Testis (tissue), 3 donors: ENCODE results near the gene PNPO. TPM values are rescaled to one million over a fixed set of nuclear protein-coding genes. Genes with fewer than 3 reads are reported as not detected.

Source experiments
- DNase-seq: peaks from one replicate; pipeline ENCODE4 v3.0.0-alpha.2; 2019
- H3K27ac ChIP-seq, 2 donors: fragments of 200-600 bp; sonication (generic); one replicate each; pipeline ENCODE4 v1.5.1; 2019
- H3K27me3 ChIP-seq: fragments of 200-600 bp; sonication (generic); one replicate; pipeline ENCODE4 v1.5.1; 2019
- H3K36me3 ChIP-seq: fragments of 200-600 bp; sonication (generic); one replicate; pipeline ENCODE4 v1.5.1; 2017; ENCODE audit warnings: low read depth; ENCODE audit errors: missing control alignments
- H3K4me1 ChIP-seq: fragments of 200-600 bp; sonication (generic); one replicate; pipeline ENCODE4 v1.5.1; 2019
- H3K4me3 ChIP-seq, 2 donors: fragments of 200-600 bp; sonication (generic); one replicate each; pipeline ENCODE4 v1.5.1; 2017 to 2019
- H3K9me3 ChIP-seq: fragments of 200-600 bp; sonication (generic); one replicate; pipeline ENCODE4 v1.5.1; 2017
- POLR2A ChIP-seq: fragments of 450-650 bp; IDR thresholded peaks from one replicate; pipeline ENCODE4 v1.6.1; 2017; ENCODE audit warnings: antibody characterized with exemption, mild to moderate bottlenecking, moderate library complexity
- WGBS, 2 donors: methylation state at CpG; one replicate each; pipeline ENCODE4 v1.1.5; 2018; 5-methylcytosine and 5-hydroxymethylcytosine counted together
- intact Hi-C: fragments of 100-400 bp; cut with DNase I; formaldehyde crosslinking; loops from one replicate; pipeline ENCODE4 v1.15.1; 2023; ENCODE audit warnings: low total_unique reads
- polyA plus RNA-seq: library from polyadenylated mRNA; stranded (reverse); fragments of 350-450 nt; fragmentation: Illumina TruSeq; extraction: RNeasy Lipid Tissue Mini Kit (QIAGEN cat#74804); gene quantifications from one replicate; pipeline ENCODE4 v1.2.3, GENCODE V29; 2014; ENCODE audit warnings: low read depth, low replicate concordance; ENCODE audit not compliant: insufficient read depth
- total RNA-seq, 2 donors: library from RNA; depleted of rRNA; stranded (reverse); fragments of >200 nt; gene quantifications; one replicate each; pipeline ENCODE4 v1.2.3, GENCODE V29; 2016
- TF ChIP-seq, protein P1 (sequence below), 3 experiments: fragments of 450-650 bp in 2 of 3; fragments of 200-600 bp in 1 of 3; sonication (generic) in 1 of 3; IDR thresholded peaks; one replicate each; pipeline ENCODE4 v1.5.1; 2016 to 2019; ENCODE audit warnings: antibody characterized with exemption in 3 of 3, mild to moderate bottlenecking in 2 of 3, moderate library complexity in 1 of 3

The PNPO gene
- total and polyA plus RNA-seq, 3 donors from 2014 or later = 21.3 to 41.7 (median 37.5) TPM

DNA sequence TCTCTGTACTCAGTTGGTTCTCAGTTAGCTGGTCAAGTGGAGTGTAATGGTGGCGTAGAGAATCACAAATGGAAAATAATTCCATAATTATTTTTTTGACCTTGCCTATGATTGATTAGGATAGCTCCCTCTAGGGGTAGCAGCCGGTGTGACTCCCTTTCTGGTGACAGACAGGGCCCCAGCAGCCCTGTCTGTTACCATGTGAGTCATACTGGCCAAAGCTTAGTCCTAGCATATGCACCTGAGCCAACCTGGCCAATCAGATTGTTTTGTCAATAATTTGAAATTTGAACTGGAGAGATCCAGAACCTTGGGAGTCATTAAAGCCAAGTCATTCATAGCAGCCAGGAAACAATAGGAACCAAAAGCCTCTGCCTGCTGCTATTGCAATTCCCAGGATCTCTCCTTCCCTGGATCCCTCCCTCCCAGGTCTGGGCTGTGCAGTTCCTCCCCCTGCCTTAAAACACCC, 5.6 kb downstream of the PNPO start:
- WGBS, 2 donors = 41 to 50% methylated on average over 2 of the region's 2 CpGs
- peaks cover 55% of the 10 kb centered on the region for H3K4me1 ChIP-seq

GRCh38 chr17:47948706-47949196, 7.4 kb downstream of the PNPO start:
- H3K27me3 ChIP-seq = no peaks in the 10 kb centered on the region
- H3K27ac ChIP-seq = peak overlapping the region in 1 of 2 donors; percentile 58
- no peak overlapping the region for H3K4me3 ChIP-seq
- no peaks in the 10 kb centered on the region for H3K36me3 ChIP-seq
- WGBS, 2 donors = 33 to 38% methylated on average over 5 of the region's 5 CpGs
- intact Hi-C loops = loop anchor here (5.0 kb wide), 1 partner anchor 56 kb away; no protein-coding TSS in a partner anchor
- H3K4me1 ChIP-seq = peaks cover 44% of the 10 kb centered on the region
- DNase-seq = no peak
- no peak for TF ChIP-seq POLR2A
- TF ChIP-seq, protein P1, sequence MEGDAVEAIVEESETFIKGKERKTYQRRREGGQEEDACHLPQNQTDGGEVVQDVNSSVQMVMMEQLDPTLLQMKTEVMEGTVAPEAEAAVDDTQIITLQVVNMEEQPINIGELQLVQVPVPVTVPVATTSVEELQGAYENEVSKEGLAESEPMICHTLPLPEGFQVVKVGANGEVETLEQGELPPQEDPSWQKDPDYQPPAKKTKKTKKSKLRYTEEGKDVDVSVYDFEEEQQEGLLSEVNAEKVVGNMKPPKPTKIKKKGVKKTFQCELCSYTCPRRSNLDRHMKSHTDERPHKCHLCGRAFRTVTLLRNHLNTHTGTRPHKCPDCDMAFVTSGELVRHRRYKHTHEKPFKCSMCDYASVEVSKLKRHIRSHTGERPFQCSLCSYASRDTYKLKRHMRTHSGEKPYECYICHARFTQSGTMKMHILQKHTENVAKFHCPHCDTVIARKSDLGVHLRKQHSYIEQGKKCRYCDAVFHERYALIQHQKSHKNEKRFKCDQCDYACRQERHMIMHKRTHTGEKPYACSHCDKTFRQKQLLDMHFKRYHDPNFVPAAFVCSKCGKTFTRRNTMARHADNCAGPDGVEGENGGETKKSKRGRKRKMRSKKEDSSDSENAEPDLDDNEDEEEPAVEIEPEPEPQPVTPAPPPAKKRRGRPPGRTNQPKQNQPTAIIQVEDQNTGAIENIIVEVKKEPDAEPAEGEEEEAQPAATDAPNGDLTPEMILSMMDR (IDR thresholded peaks at IDR 0.05) = no peak
- H3K9me3 ChIP-seq = no peaks in the 10 kb centered on the region

More for the DNA sequence above, 5.6 kb downstream of the PNPO start:
- intact Hi-C loops = loop anchor here (5.0 kb wide), 1 partner anchor 55 kb away; no protein-coding TSS in a partner anchor
- TF ChIP-seq, protein P1 (IDR thresholded peaks at IDR 0.05) = peak; percentile 48 to 73 (median 71)
- TF ChIP-seq POLR2A = no peak
- Histone ChIP-seq H3K27me3 (no peaks in the 10 kb centered on the region), H3K4me3 (no peak overlapping the region), H3K36me3 (no peaks in the 10 kb centered on the region), H3K9me3 (no peaks in the 10 kb centered on the region), H3K27ac (no peak overlapping the region)
- peak; percentile 90 for DNase-seq

DNA sequence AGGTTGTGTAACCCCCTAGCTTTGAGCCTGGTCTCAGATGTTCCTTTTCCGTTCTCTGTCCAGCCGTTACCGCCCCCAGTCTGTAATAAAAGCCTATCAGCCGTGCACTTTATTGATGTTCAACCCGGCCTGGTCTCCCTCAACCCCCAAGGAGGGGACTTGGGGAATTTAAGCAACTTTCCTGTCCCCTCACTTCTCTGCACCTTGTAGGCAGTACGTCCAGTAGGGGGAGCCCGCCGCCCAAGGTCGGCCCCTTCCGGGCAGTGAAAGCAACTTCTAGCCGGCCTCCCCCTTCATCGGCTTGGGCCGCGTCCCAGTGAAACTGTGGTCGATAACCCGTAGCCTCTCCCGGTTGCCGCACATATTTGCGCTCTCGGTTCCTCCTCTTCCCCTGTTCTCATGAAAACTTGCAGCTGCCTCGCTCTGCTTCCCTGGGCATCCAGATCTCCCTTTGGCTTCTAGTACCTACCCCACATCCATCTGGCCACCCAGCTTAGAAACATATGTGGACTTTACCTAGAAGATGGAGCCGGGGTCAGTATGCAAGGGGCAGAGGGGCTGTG, 7.9 kb downstream of the PNPO start:
- no peaks in the 10 kb centered on the region for H3K27me3 ChIP-seq
- intact Hi-C loops = loop anchor here (5.0 kb wide), 1 partner anchor 57 kb away; no protein-coding TSS in a partner anchor
- 2% methylated on average over 22 of the region's 22 CpGs for WGBS, 2 donors

GRCh38 chr17:47949946-47950345, 8.6 kb downstream of the PNPO start:
- TF ChIP-seq, protein P1 (IDR thresholded peaks at IDR 0.05) = no peak
- no peak for TF ChIP-seq POLR2A
- no peaks in the 10 kb centered on the region for H3K27me3 ChIP-seq
- WGBS, 2 donors = 47 to 61% methylated on average over 3 of the region's 3 CpGs
- intact Hi-C loops = loop anchor here (5.0 kb wide), 1 partner anchor 58 kb away; no protein-coding TSS in a partner anchor
- no peaks in the 10 kb centered on the region for H3K36me3 ChIP-seq
- peak overlapping the region in 1 of 2 donors; percentile 58 for H3K27ac ChIP-seq
- H3K4me3 ChIP-seq = no peak overlapping the region
- H3K4me1 ChIP-seq = peaks cover 33% of the 10 kb centered on the region
- DNase-seq = no peak
- H3K9me3 ChIP-seq = no peaks in the 10 kb centered on the region

More for the DNA sequence above, 7.9 kb downstream of the PNPO start:
- DNase-seq = peak; percentile 94
- TF ChIP-seq POLR2A = no peak
- TF ChIP-seq, protein P1 (IDR thresholded peaks at IDR 0.05) = peak; percentile 76 to 92 (median 89)
- Histone ChIP-seq H3K4me3 (no peak overlapping the region), H3K9me3 (no peaks in the 10 kb centered on the region), H3K36me3 (no peaks in the 10 kb centered on the region), H3K27ac (peak overlapping the region in 1 of 2 donors; percentile 58), H3K4me1 (peaks cover 39% of the 10 kb centered on the region)
